H9 (cell line): ENCODE measurements around the gene CADPS2. TPM values are rescaled to one million over a fixed set of nuclear protein-coding genes. Genes with fewer than 3 reads are reported as not detected.

Experiments used
- DNase-seq: peaks from one replicate; pipeline ENCODE4 v3.0.0-alpha.2; 2017
- H2AFZ ChIP-seq: one replicate; pipeline ENCODE4 v1.6.1; 2013; ENCODE audit warnings: mild to moderate bottlenecking, low read length, control low read depth, moderate library complexity
- H2AK5ac ChIP-seq: 2 replicates; pipeline ENCODE4 v1.6.1; 2013; ENCODE audit warnings: low read length, control low read depth, mixed read lengths; ENCODE audit not compliant: insufficient read length
- H2BK120ac ChIP-seq: one replicate; pipeline ENCODE4 v1.6.1; 2013; ENCODE audit warnings: low read depth, mild to moderate bottlenecking, low read length, control low read depth, inconsistent platforms; ENCODE audit not compliant: poor library complexity, severe bottlenecking
- H2BK12ac ChIP-seq: 2 replicates; pipeline ENCODE4 v1.6.1; 2013; ENCODE audit warnings: low read length, control low read depth, mixed read lengths, low read depth; ENCODE audit not compliant: insufficient read length
- H2BK15ac ChIP-seq: 2 replicates; pipeline ENCODE4 v1.6.1; 2013; ENCODE audit warnings: low read depth, low read length, control low read depth
- H2BK20ac ChIP-seq: one replicate; pipeline ENCODE4 v1.6.1; 2013; ENCODE audit warnings: low read depth, mild to moderate bottlenecking, low read length, control low read depth, inconsistent platforms; ENCODE audit not compliant: poor library complexity, severe bottlenecking
- H2BK5ac ChIP-seq: 2 replicates; pipeline ENCODE4 v1.6.1; 2013; ENCODE audit warnings: low read length, control low read depth, mixed read lengths; ENCODE audit not compliant: insufficient read length
- H3K14ac ChIP-seq: 2 replicates; pipeline ENCODE4 v1.6.1; 2013; ENCODE audit warnings: low read length, control low read depth; ENCODE audit not compliant: insufficient read depth
- H3K18ac ChIP-seq: 2 replicates; pipeline ENCODE4 v1.6.1; 2013; ENCODE audit warnings: low read depth, mild to moderate bottlenecking, mixed read lengths, low read length, control low read depth; ENCODE audit not compliant: insufficient read length
- H3K23ac ChIP-seq: 2 replicates; pipeline ENCODE4 v1.6.1; 2013; ENCODE audit warnings: low read length, control low read depth, mixed read lengths, low read depth; ENCODE audit not compliant: insufficient read length
- H3K23me2 ChIP-seq: 2 replicates; pipeline ENCODE4 v1.6.1; 2013; ENCODE audit warnings: low read depth, mild to moderate bottlenecking, mixed read lengths, low read length, control low read depth; ENCODE audit not compliant: insufficient read length, poor library complexity, severe bottlenecking
- H3K27ac ChIP-seq: 2 replicates; pipeline ENCODE4 v1.5.1; 2013; ENCODE audit warnings: low read length, control low read depth, mixed read lengths, low read depth; ENCODE audit not compliant: insufficient read length
- H3K27me3 ChIP-seq: 2 replicates; pipeline ENCODE4 v1.6.1; 2013; ENCODE audit warnings: low read length, control low read depth, inconsistent platforms; ENCODE audit not compliant: insufficient read depth
- H3K4ac ChIP-seq: 2 replicates; pipeline ENCODE4 v1.6.1; 2013; ENCODE audit warnings: low read depth, mild to moderate bottlenecking, control low read depth, inconsistent platforms, low read length, moderate library complexity
- H3K4me1 ChIP-seq: 2 replicates; pipeline ENCODE4 v1.6.1; 2013; ENCODE audit warnings: low read length, control low read depth, inconsistent platforms; ENCODE audit not compliant: insufficient read depth
- H3K4me2 ChIP-seq: 2 replicates; pipeline ENCODE4 v1.6.1; 2013; ENCODE audit warnings: low read length, control low read depth, mixed read lengths; ENCODE audit not compliant: insufficient read length, insufficient read depth
- H3K56ac ChIP-seq: 2 replicates; pipeline ENCODE4 v1.6.1; 2013; ENCODE audit warnings: low read depth, mild to moderate bottlenecking, mixed read lengths, low read length, control low read depth; ENCODE audit not compliant: insufficient read length
- H3K79me1 ChIP-seq: 2 replicates; pipeline ENCODE4 v1.6.1; 2013; ENCODE audit warnings: low read depth, mild to moderate bottlenecking, moderate library complexity, low read length, control low read depth, inconsistent platforms; ENCODE audit not compliant: insufficient read depth, poor library complexity, severe bottlenecking
- H3K79me2 ChIP-seq: 2 replicates; pipeline ENCODE4 v1.6.1; 2013; ENCODE audit warnings: low read length, control low read depth, inconsistent platforms; ENCODE audit not compliant: insufficient read depth
- H3K9ac ChIP-seq: 2 replicates; pipeline ENCODE4 v1.6.1; 2013; ENCODE audit warnings: low read length, control low read depth, mixed read lengths; ENCODE audit not compliant: insufficient read length; ENCODE audit errors: extremely low read depth
- H3K9me3 ChIP-seq: one replicate; pipeline ENCODE4 v1.6.1; 2013; ENCODE audit warnings: low read depth, low read length, inconsistent platforms; ENCODE audit not compliant: control insufficient read depth
- H3T11ph ChIP-seq: one replicate; pipeline ENCODE4 v1.6.1; 2013; ENCODE audit warnings: mild to moderate bottlenecking, low read length, control low read depth, inconsistent platforms
- H4K20me1 ChIP-seq: one replicate; pipeline ENCODE4 v1.6.1; 2013; ENCODE audit not compliant: control insufficient read depth, insufficient read length, insufficient read depth
- H4K5ac ChIP-seq: 2 replicates; pipeline ENCODE4 v1.6.1; 2013; ENCODE audit warnings: low read depth, mild to moderate bottlenecking, mixed read lengths, low read length, control low read depth; ENCODE audit not compliant: insufficient read length
- H4K8ac ChIP-seq: replicated peaks from 2 replicates; pipeline ENCODE4 v1.6.1; 2013; ENCODE audit warnings: low read length, control low read depth, mixed read lengths, low read depth; ENCODE audit not compliant: insufficient read length
- H4K91ac ChIP-seq: 2 replicates; pipeline ENCODE4 v1.6.1; 2013; ENCODE audit warnings: low read depth, mild to moderate bottlenecking, moderate library complexity, mixed read lengths, low read length, control low read depth; ENCODE audit not compliant: insufficient read length
- H3K27ac Mint-ChIP-seq, 3 experiments: 2 replicates in 2 of 3; 3 replicates in 1 of 3; pipeline ENCODE4 v1.8.0; 2020 to 2021; ENCODE audit warnings: mixed read lengths in 3 of 3, mild to moderate bottlenecking in 1 of 3, moderate library complexity in 1 of 3
- H3K27me3 Mint-ChIP-seq: 2 replicates; pipeline ENCODE4 v1.8.0; 2021; ENCODE audit warnings: low read depth, mild to moderate bottlenecking, moderate library complexity, mixed read lengths
- H3K36me3 Mint-ChIP-seq, 3 experiments: 2 replicates in 2 of 3; 3 replicates in 1 of 3; pipeline ENCODE4 v1.8.0; 2020 to 2021; ENCODE audit warnings: low read depth in 3 of 3, mixed read lengths in 3 of 3; ENCODE audit not compliant: insufficient read depth in 1 of 3
- H3K4me1 Mint-ChIP-seq, 2 experiments: 2 replicates each; pipeline ENCODE4 v1.8.0; 2020; ENCODE audit warnings: mixed read lengths in 2 of 2
- H3K4me3 Mint-ChIP-seq, 2 experiments: 2 replicates in 1 of 2; 3 replicates in 1 of 2; pipeline ENCODE4 v1.8.0; 2020 to 2021; ENCODE audit warnings: mild to moderate bottlenecking in 2 of 2, mixed read lengths in 2 of 2, moderate library complexity in 1 of 2
- H3K9me3 Mint-ChIP-seq, 2 experiments: 2 replicates in 1 of 2; 3 replicates in 1 of 2; pipeline ENCODE4 v1.8.0; 2020; ENCODE audit warnings: mild to moderate bottlenecking in 2 of 2, mixed read lengths in 2 of 2, moderate library complexity in 1 of 2
- CTCF ChIP-seq: fragments of 200-600 bp; sonication (generic); conservative IDR thresholded peaks from 3 replicates; pipeline ENCODE4 v1.8.0; 2021; ENCODE audit warnings: antibody characterized with exemption, mild to moderate bottlenecking
- WGBS: extraction: QIAGEN DNeasy Blood & Tissue Kit; methylation state at CpG from one replicate; pipeline ENCODE4 v1.1.7; 2013; ENCODE audit warnings: missing lambda C conversion rate, low lambda C conversion rate, mixed read lengths; ENCODE audit not compliant: insufficient read length; ENCODE audit errors: extremely low coverage; 5-methylcytosine and 5-hydroxymethylcytosine counted together
- total RNA-seq: library from RNA; stranded (reverse); gene quantifications from 2 replicates; pipeline ENCODE4 v1.2.1, GENCODE V29; 2021

The CADPS2 gene
- total RNA-seq, 1 experiment from 2014 or later = 7.1 TPM

- H2BK12ac ChIP-seq = no peak overlapping the region
- no peaks in the 10 kb centered on the region for H3K79me1 ChIP-seq
- H3K14ac ChIP-seq = no peak overlapping the region
- no peak overlapping the region for H3K9ac ChIP-seq
- H3K27ac Mint-ChIP-seq = no peak overlapping the region
- H3K23ac ChIP-seq = no peak overlapping the region
- no peaks in the 10 kb centered on the region for H3K36me3 Mint-ChIP-seq
- 0 out of 4 replicates have a peak, but pooled peaks cover 0 to 2% of the 10 kb centered on the region in 2 experiments for H3K4me1 Mint-ChIP-seq
- no peaks in the 10 kb centered on the region for H3K9me3 Mint-ChIP-seq
- no peak overlapping the region for H4K8ac ChIP-seq
- no peaks in the 10 kb centered on the region for H4K20me1 ChIP-seq
- H3K4ac ChIP-seq = no peak overlapping the region
- no peak overlapping the region for H3K4me2 ChIP-seq
- H3K27ac ChIP-seq = no peak overlapping the region
- no peaks in the 10 kb centered on the region for H3K9me3 ChIP-seq
- H3K4me3 Mint-ChIP-seq = no peak overlapping the region
- H3T11ph ChIP-seq = no peak overlapping the region
- no peaks in the 10 kb centered on the region for H3K23me2 ChIP-seq
- WGBS = no CpG with 5 or more reads among the region's 5 CpGs
- H2BK120ac ChIP-seq = no peak overlapping the region
- no peak overlapping the region for H2BK5ac ChIP-seq
- H3K27me3 Mint-ChIP-seq = no peaks in the 10 kb centered on the region
- no peaks in the 10 kb centered on the region for H3K79me2 ChIP-seq
- H4K5ac ChIP-seq = no peak overlapping the region
- no peaks in the 10 kb centered on the region for H3K27me3 ChIP-seq
- no peaks in the 10 kb centered on the region for H3K4me1 ChIP-seq
- no peak for TF ChIP-seq CTCF
- no peak overlapping the region for H3K18ac ChIP-seq
- H4K91ac ChIP-seq = no peak overlapping the region
- no peak overlapping the region for H3K56ac ChIP-seq
- no peak for DNase-seq
- H2AFZ ChIP-seq = no peak overlapping the region
- no peak overlapping the region for H2AK5ac ChIP-seq
- H2BK20ac ChIP-seq = no peak overlapping the region
- H2BK15ac ChIP-seq = no peak overlapping the region
These were observed 257.4 kb downstream of the CADPS2 start for GRCh38 chr7:122628651-122629411.
